ENCODE results near the gene NYNRIN.

The NYNRIN gene

DNA sequence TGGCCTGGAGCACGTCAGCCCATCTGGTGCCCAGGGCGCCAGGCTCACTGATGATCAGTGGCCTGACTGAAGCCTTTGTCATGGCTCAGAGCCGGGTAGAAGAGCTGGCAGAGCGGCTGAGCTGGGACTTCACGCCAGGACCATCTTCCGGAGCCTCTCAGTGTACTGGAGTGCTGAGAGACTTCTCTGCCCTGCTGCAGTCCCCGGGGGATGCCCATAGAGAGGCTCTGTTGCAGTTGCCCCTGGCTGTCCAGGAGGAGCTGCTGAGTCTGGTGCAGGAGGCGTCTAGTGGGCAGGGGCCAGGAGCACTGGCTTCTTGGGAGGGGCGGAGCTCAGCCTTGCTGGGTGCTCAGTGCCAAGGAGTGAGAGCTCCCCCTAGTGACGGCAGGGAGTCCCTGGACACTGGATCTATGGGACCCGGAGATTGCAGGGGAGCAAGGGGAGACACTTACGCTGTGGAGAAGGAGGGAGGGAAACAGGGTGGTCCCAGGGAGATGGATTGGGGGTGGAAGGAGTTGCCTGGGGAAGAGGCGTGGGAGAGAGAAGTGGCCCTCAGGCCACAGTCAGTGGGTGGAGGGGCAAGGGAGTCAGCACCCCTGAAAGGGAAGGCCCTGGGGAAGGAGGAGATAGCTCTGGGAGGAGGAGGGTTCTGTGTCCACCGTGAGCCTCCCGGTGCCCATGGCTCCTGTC lies 32.9 kb downstream of the NYNRIN start:
- CTCF ChIA-PET: interaction anchor here (0.6 to 17.5 kb wide), 42 partner anchors 8 to 322 kb away, joined by 3 to 557 read pairs (median 4); partner anchors contain the start of genes ADCY4, CHMP4A, CIDEB and DHRS1
- H3K27me3 Mint-ChIP-seq: no peaks in the 10 kb centered on the region
- H3K4me3 Mint-ChIP-seq: peak overlapping the region; percentile 92
- H3K36me3 Mint-ChIP-seq: peaks cover 38% of the 10 kb centered on the region
- peaks cover 65% of the 10 kb centered on the region for H3K4me1 Mint-ChIP-seq
- H3K9me3 Mint-ChIP-seq: no peaks in the 10 kb centered on the region
- H3K27ac Mint-ChIP-seq: peak overlapping the region; percentile 96
- peak; percentile 95 for DNase-seq

GRCh38 chr14:24432259-24433131 lies 33.7 kb downstream of the NYNRIN start:
- Mint-ChIP-seq H3K36me3 (peaks cover 44% of the 10 kb centered on the region), H3K27ac (no peak overlapping the region), H3K4me1 (peaks cover 65% of the 10 kb centered on the region), H3K4me3 (no peak overlapping the region), H3K9me3 (no peaks in the 10 kb centered on the region), H3K27me3 (no peaks in the 10 kb centered on the region)
- CTCF ChIA-PET: interaction anchor here (0.9 to 17.5 kb wide), 27 partner anchors 9 to 236 kb away, joined by 3 to 557 read pairs (median 6); partner anchors contain the start of genes ADCY4, CHMP4A, CIDEB and LTB4R
- no peak for DNase-seq

DNA sequence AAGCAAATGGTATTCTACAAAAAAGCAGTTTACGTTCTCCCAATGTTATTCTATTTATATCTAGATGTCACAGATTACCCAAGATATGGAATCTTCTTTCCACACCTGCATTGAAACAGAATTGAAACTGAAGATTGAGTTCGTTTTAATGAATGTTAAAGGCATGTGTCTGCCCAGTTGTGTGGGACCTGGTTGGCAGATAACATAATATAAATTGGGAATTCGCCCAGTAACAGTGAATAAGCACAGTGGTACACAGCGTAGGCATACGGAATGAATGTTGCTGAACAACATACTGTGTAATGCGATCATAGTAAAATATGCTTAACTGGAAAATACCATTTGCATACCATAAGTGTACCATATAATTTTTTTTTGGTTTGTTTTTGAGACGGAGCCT lies 35.2 kb downstream of the NYNRIN start:
- H3K36me3 Mint-ChIP-seq: peaks cover 56% of the 10 kb centered on the region
- CTCF ChIA-PET: interaction anchor here (17.5 kb wide), 1 partner anchor 101 kb away, joined by 557 read pairs; the partner anchor contains the start of genes ADCY4 and RIPK3
- peaks cover 70% of the 10 kb centered on the region for H3K4me1 Mint-ChIP-seq
- no peaks in the 10 kb centered on the region for H3K27me3 Mint-ChIP-seq
- H3K9me3 Mint-ChIP-seq: no peaks in the 10 kb centered on the region
- H3K27ac Mint-ChIP-seq: no peak overlapping the region
- no peak overlapping the region for H3K4me3 Mint-ChIP-seq
- no peak for DNase-seq

- Mint-ChIP-seq H3K27me3 (no peaks in the 10 kb centered on the region), H3K4me3 (no peak overlapping the region), H3K9me3 (no peaks in the 10 kb centered on the region), H3K27ac (peak overlapping the region; percentile 37), H3K36me3 (peaks cover 60% of the 10 kb centered on the region), H3K4me1 (peaks cover 70% of the 10 kb centered on the region)
- DNase-seq: no peak
- CTCF ChIA-PET: interaction anchor here (17.5 kb wide), 1 partner anchor 102 kb away, joined by 557 read pairs; the partner anchor contains the start of genes ADCY4 and RIPK3
Observed at GRCh38 chr14:24434676-24435075, 35.9 kb downstream of the NYNRIN start.

- peaks cover 61% of the 10 kb centered on the region for H3K36me3 Mint-ChIP-seq
- DNase-seq: no peak
- H3K4me3 Mint-ChIP-seq: no peak overlapping the region
- H3K27me3 Mint-ChIP-seq: no peaks in the 10 kb centered on the region
- H3K27ac Mint-ChIP-seq: peak overlapping the region; percentile 6
- CTCF ChIA-PET: interaction anchor here (1.0 to 17.5 kb wide), 8 partner anchors 69 to 221 kb away, joined by 3 to 557 read pairs (median 6); partner anchors contain the start of genes ADCY4, CHMP4A, CIDEB and RIPK3
- H3K4me1 Mint-ChIP-seq: peaks cover 71% of the 10 kb centered on the region
- no peaks in the 10 kb centered on the region for H3K9me3 Mint-ChIP-seq
Observed at GRCh38 chr14:24435192-24435810, 36.5 kb downstream of the NYNRIN start.

- H3K36me3 Mint-ChIP-seq: peaks cover 67% of the 10 kb centered on the region
- no peak for DNase-seq
- H3K4me1 Mint-ChIP-seq: peaks cover 71% of the 10 kb centered on the region
- H3K9me3 Mint-ChIP-seq: no peaks in the 10 kb centered on the region
- CTCF ChIA-PET: interaction anchor here (0.6 to 17.5 kb wide), 15 partner anchors 8 to 247 kb away, joined by 3 to 557 read pairs (median 4); partner anchors contain the start of genes ADCY4, CHMP4A, CIDEB and IPO4
- H3K27me3 Mint-ChIP-seq: no peaks in the 10 kb centered on the region
- peak overlapping the region; percentile 15 for H3K27ac Mint-ChIP-seq
- no peak overlapping the region for H3K4me3 Mint-ChIP-seq
Observed at GRCh38 chr14:24435998-24436354, 37.2 kb downstream of the NYNRIN start.

DNA sequence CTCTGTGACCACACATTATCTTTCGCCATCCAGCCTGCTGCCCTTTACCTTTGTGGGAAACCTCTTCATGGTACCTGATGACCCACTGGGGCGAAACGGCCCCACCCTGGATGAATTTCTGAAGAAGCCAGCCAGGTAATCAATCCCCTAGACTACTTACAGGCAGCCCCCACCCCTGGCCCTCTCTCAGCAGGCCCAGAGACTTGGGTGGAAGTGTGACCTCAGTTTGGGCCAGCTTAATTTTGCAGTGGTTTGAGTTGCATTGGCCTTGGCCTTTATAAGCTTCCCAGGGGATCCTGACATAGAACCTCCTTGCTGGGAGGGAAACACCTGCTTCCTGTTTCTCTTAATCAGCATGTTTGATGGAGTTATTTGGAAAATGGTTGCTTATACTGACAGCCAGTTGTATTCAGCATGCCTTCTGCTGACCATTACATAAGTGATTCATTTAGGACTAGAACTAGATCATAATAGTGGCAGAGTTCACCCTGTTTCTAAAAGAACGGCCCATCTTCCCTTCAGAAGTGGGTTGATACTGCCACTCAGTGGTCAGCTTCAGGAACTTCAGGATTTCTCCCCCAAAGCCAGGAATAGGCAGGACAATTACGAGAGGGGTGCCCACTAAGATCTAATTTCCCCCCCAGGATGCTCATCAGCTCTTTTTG lies 37.7 kb downstream of the NYNRIN start:
- no peaks in the 10 kb centered on the region for H3K9me3 Mint-ChIP-seq
- H3K4me1 Mint-ChIP-seq: peaks cover 71% of the 10 kb centered on the region
- H3K27ac Mint-ChIP-seq: peak overlapping the region; percentile 85
- CTCF ChIA-PET: interaction anchor here (0.6 to 17.5 kb wide), 21 partner anchors 8 to 248 kb away, joined by 3 to 557 read pairs (median 4); partner anchors contain the start of genes ADCY4, CHMP4A, CIDEB and IPO4
- H3K36me3 Mint-ChIP-seq: peaks cover 67% of the 10 kb centered on the region
- no peaks in the 10 kb centered on the region for H3K27me3 Mint-ChIP-seq
- peak overlapping the region; percentile 7 for H3K4me3 Mint-ChIP-seq
- peak; percentile 59 for DNase-seq

DNA sequence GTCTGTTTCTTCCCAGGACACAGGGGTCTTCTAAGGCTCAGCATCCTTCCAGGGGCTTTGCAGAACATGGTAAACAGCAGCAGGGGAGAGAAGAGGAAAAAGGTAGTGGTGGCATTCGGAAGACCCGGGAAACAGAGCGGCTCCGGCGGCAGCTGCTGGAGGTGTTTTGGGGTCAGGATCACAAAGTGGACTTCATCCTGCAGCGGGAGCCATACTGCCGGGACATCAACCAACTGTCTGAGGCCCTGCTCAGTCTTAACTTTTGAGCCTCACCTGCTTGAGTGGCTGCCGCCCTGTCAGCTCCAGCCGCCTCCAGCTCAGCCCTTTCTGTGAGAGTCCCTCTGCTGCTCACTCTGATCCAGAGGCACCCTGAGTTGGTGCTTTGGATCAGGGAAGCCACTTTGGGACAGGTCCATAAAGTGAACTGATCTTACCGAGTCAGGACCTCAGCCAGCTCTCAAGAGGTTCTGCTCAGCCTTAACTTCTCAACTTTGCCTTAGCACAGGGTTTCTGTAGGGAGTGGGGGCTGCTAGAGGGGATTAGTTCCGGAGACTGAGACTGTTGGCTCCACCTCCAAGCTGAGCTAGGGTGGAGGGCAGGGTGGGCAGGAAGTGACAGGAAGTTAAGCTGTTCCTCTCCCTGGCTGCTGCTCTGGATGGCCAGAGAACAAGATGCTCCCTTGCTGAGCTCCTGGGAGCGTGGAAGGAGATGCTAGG lies 38.4 kb downstream of the NYNRIN start:
- Mint-ChIP-seq H3K27me3 (no peaks in the 10 kb centered on the region), H3K27ac (peak overlapping the region; percentile 85), H3K4me1 (peaks cover 70% of the 10 kb centered on the region), H3K36me3 (peaks cover 69% of the 10 kb centered on the region), H3K4me3 (peak overlapping the region; percentile 14), H3K9me3 (no peaks in the 10 kb centered on the region)
- DNase-seq: peak; percentile 55
- CTCF ChIA-PET: interaction anchor here (0.7 to 17.5 kb wide), 18 partner anchors 9 to 249 kb away, joined by 3 to 557 read pairs (median 4); partner anchors contain the start of genes ADCY4, CHMP4A, CIDEB and IPO4

DNA sequence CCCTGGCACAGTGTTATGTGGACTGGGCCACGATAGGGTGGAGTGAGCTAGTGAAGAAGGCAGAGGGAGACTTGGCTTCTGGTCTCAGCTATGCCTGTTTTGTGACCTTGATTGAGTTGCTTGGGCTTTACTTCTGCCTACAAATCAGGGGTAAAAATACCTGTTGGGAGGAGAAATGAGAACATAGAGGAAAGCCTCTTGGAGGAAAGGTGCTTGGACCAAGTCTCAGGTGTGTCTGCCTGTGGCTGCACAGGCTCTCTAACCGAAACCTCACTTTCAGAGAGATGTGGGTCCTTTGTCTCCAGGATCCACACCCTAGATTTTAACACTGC lies 38.9 kb downstream of the NYNRIN start:
- H3K4me1 Mint-ChIP-seq: peaks cover 74% of the 10 kb centered on the region
- no peaks in the 10 kb centered on the region for H3K27me3 Mint-ChIP-seq
- peaks cover 73% of the 10 kb centered on the region for H3K36me3 Mint-ChIP-seq
- DNase-seq: no peak
- peak overlapping the region; percentile 14 for H3K4me3 Mint-ChIP-seq
- peak overlapping the region; percentile 85 for H3K27ac Mint-ChIP-seq
- no peaks in the 10 kb centered on the region for H3K9me3 Mint-ChIP-seq
- CTCF ChIA-PET: interaction anchor here (0.9 to 17.5 kb wide), 11 partner anchors 12 to 224 kb away, joined by 3 to 557 read pairs (median 5); partner anchors contain the start of genes ADCY4, CHMP4A, CIDEB and LTB4R

DNA sequence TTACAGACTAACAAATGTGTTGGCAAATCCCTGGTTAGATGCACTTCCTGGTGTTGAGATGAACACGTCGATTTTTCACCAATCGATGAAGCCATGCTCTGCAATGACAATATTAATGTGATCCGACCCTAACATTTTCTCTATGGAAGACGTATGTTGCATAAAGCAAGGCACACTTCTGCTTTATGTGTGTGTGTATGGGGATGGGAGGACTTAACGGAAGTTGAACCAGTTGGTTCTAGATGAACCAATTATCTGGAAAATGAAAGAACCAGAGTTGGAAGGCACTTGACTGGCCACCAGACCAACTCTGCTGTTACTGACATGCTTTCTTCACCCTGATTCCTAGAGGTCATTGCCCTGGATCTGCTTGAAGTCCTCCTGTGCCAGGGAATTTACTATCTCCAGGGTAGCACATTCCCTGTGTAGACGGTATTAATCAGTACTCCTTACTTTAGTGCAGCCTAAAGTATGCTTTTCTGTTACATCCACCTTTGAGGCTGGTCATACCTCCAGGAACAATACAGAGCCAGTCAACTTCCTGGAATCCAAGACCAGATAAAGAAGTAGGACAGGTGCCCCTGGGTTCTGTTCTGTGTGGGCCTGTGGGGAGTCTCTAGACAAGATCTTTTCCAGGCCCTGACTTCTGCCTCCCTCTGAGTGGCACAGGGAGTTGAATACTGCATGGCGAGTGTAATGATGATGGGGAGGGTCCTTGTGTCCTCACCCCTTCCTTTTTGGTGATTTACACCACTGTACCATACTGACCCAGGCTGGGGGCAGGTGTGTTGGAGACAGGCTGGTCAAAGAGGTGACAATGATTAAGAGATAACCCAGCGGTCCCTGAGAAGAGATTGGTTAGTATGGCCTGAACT lies 39.7 kb downstream of the NYNRIN start:
- H3K27me3 Mint-ChIP-seq: no peaks in the 10 kb centered on the region
- H3K36me3 Mint-ChIP-seq: peaks cover 71% of the 10 kb centered on the region
- H3K9me3 Mint-ChIP-seq: no peaks in the 10 kb centered on the region
- H3K27ac Mint-ChIP-seq: peak overlapping the region; percentile 69
- H3K4me3 Mint-ChIP-seq: no peak overlapping the region
- CTCF ChIA-PET: interaction anchor here (3.9 to 17.5 kb wide), 2 partner anchors 105 to 106 kb away, joined by 20 to 557 read pairs; partner anchors contain the start of genes ADCY4 and RIPK3
- peaks cover 74% of the 10 kb centered on the region for H3K4me1 Mint-ChIP-seq
- no peak for DNase-seq

DNA sequence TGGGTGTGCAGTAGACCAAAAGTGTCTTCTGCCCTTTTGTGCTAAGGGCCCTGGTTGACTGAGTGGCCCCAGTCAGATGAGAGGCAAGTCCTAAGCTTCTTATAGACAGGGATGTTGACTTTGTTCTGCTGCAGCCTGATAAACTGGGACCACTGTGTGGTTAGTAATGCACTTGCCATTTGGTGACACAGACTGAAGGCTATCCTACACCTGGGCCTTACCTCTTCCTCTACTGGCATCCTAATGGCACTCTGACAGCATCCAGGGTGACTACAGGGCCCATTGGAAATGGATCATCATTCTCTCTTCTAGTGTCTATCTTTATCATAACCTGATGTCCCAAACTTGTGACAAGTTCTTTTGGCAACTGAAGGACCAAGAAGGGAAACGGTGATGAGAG lies 40.5 kb downstream of the NYNRIN start:
- no peak for DNase-seq
- no peak overlapping the region for H3K4me3 Mint-ChIP-seq
- peaks cover 68% of the 10 kb centered on the region for H3K36me3 Mint-ChIP-seq
- peaks cover 79% of the 10 kb centered on the region for H3K4me1 Mint-ChIP-seq
- no peaks in the 10 kb centered on the region for H3K9me3 Mint-ChIP-seq
- H3K27ac Mint-ChIP-seq: peak overlapping the region; percentile 69
- CTCF ChIA-PET: interaction anchor here (3.9 kb wide), 1 partner anchor 106 kb away, joined by 20 read pairs; no protein-coding TSS in a partner anchor
- H3K27me3 Mint-ChIP-seq: no peaks in the 10 kb centered on the region
